AG20443 (cell line): ENCODE results near the gene TRIM41.
"Not testable (repeated sequence)": the region's sequence is repeated elsewhere in the genome, so short reads cannot be mapped to it uniquely, and the experiment has no call there.

ENCODE experiments used
- DNase-seq: peaks from one replicate; pipeline ENCODE4 v3.0.0; 2012; ENCODE audit warnings: low spot score, mixed read lengths

TRIM41 gene

DNA sequence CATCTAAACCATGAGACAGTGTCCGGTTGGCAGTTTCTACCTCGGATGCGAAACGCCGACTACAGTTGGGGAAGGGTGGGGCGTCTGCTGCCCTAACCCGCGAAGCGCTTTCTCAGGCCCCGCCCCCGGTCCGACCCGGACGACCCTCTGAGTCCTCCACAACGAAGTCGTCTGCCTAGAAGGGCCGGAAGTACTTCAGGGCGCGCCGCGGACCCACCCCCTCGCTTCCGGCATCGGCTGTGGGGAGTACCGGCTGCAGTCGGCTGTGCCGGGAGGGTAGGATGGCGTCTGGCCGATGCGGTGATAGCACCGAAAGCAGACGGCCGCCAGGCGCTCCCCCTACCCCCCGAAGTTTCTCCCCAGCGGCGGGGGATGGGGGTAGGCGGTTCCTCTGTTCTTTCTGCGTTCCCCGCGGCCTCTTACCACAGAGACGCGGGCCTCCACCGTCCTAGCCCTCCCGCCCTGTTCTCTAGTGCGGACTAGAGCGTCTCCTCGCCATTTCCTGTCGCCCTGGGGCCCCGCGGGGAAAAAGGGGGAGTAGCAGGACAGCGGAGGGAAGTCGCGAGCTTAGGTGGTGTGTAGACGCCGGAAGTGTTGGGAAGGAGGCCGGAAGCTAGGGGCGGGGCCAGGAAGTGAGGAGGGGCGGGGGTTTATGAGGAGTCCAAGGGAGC, at the start of gene TRIM41:
TRIM41 (plus strand) TSS at position 224 of the 671 bp plus-strand sequence. CDS start 719 bp downstream, outside the sequence.
- peak; percentile 93 for DNase-seq

GRCh38 chr5:181173420-181174342, 49.4 kb upstream of the TRIM41 start:
- DNase-seq, result no peak

DNA sequence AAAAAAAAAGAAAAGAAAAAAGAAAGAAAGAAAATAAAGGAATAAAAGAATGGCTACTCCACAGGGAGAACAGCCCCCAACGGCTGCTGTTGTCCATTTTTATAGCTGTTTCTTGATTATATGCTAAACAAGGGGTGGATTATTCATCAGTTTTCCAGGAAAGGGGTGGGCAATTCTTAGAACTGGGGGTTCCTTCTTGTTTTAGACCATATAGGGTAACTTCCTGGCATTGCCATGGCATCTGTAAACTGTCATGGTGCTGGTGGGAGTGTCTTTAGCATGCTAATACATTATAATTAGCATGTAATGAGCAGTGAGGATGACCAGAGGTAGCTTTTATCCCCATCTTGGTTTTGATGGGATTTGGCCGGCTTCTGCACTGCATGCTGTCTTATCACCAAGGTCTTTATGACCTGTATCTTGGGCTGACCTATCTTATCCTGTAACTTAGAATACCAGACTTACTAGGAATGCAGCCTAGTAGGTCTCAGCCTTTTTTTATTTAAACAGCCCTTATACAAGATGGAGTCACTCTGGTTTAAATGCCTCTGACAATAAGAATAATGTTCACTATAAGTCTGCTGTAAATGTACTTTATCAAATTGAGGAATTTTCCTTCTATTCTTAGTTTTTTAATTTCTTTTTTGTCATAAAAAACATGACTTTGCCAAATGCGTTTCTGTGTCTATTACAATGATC, 46.7 kb upstream of the TRIM41 start:
- DNase-seq, result no peak

DNA sequence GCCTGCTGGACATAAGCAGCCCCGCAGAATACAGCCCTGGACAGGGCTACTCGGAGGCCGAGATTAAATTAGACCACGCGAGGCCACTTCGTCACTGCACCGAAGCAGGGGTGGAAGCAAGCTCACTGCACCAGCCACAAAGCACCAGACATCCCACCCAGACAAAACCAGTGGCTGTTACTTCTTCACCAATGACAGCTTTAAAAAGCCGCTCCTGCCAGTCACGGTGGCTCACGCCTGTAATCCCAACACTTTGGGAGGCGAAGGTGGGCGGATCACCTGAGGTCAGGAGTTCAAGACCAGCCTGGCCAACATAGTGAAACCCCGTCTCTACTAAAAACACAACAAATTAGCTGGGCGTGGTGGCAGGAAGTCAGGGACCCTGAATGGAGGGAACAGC, 45.5 kb upstream of the TRIM41 start:
- DNase-seq, result not testable (repeated sequence)

GRCh38 chr5:181181650-181182565, 41.2 kb upstream of the TRIM41 start:
- peak; percentile 69 for DNase-seq

GRCh38 chr5:181182651-181183050, 40.4 kb upstream of the TRIM41 start:
- DNase-seq, result no peak

GRCh38 chr5:181184845-181185216, 38.2 kb upstream of the TRIM41 start:
- no peak for DNase-seq

DNA sequence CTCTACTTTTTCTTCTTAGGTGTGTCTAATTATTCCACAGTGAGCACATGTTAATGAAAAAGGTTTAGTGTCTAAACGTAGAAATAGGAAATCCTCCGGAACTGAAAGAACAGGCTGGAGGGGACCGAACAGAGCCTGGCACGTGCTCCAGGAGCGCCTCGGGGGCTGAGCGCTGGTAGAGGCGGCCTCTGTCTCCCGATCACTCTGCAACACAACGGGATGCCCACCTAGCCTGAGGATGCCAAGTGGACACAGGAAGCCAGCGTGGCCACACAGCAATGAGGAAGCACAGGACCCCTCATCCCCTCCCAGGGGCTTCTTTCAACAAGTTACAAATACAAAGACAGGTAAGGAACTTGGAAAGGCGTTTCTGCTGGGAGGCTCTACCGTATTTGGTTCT, 37.5 kb upstream of the TRIM41 start:
- no peak for DNase-seq

DNA sequence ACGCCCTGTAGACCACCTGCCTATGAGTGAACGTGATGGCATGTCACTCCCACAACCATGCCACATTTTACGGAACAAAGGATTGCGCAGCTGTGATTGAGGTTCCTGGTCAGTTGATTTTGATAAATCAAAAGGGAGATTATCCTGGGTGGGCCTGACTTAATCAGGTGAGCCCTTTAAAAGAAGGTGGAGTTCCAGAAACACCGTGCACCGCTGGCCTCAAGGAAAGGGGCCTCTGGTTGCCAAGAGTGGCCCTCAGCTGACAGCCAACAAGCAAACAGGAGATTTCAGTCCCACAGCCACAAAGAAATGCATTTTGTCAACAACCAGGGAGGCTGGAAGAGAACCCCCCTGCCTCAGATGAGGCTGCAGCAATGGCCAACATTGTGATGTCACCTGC, 37.1 kb upstream of the TRIM41 start:
- no peak for DNase-seq

DNA sequence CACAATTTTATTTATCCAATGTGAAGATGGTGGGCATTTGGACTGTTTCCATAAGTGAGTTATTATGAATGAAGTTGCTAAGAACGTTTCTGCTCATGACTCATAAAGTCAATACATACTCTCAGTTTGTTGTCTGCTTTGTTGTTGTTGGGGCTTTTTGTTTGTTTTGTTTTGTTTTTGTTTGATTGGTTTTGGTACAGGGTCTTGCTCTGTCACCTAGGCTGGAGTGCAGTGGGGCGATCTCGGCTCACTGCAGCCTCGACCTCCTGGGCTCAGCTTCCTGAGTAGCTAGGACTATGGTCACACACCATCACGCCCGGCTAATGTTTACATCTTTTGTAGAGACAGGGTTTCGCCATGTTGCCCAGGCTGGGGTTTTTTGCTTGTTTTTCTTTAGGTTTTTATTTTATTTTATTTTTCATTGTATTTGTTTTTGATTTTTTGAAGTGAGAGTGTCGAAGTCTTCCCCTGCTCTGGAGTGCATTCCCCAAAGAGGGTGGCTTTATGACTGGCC, 36.0 kb upstream of the TRIM41 start:
- no peak for DNase-seq

DNA sequence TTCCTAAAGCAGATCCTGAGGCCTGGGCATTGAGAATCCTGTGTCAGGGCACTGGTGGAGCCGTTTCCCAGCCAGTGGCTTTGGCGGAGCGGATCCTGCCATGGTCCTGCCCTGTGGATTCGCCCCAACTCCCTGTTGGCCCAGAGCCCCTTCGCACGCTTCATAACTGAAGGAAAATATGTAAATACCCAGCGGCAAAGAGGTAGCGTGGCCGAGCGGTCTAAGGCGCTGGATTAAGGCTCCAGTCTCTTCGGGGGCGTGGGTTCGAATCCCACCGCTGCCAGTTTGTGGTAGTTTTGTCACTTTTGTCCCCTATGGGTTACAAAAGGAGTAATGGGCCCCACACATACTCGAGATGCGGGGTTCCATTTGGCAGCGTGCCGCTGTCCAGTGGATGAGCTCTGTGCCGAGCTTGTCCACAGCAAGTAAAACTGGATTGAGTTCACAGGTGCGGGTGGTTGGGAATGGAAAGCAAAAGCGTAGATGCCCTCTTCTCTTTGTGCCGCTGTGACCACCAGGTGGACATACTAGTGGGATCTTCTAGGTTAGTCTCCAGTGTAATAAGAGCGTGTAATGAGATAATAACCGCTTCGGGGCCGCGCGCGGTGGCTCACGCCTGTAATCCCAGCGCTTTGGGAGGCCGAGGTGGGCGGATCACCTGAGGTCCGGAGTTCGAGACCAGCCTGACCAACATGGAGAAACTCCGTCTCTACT, 35.4 kb upstream of the TRIM41 start:
- DNase-seq, result peak; percentile 72

- DNase-seq, result no peak
Measured at GRCh38 chr5:181188700-181189362, 34.2 kb upstream of the TRIM41 start.

GRCh38 chr5:181189363-181189961, 33.6 kb upstream of the TRIM41 start:
- no peak for DNase-seq

DNA sequence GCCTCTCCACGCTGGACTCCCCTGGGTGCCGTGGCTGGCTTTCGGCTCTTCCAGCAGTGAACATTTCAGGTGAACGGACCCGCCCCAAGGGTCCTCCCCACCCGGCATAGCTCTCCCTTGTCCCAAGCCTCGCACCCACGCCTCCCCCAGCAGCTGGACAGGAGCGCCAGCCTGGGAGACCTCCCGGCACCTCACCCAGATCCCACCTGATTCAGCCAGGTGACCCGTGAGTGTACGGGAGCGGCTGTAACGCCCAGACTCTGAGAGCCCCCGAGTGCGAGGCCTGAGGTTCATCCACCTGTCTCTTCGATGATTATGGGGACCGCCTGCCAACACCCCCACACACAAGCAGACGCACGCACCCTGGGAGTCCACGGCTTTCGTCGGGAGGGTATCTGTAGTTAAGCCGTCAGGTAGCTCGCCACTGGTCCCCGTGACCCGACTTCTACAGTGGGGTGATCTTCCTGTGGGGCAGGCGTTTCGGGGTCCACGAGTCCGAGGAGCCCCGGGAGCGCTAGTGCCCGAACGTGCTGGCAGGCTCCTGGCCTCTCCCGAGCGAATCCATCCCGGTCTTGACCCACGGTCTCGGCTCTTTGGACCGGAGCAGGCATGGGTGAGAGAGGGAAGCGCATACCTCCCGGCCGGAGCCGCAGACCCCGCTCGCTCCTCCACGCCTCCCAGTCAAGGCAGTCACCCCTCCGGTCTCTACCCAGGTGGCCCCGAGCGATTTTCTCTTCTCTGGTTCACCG, 32.9 kb upstream of the TRIM41 start:
- no peak for DNase-seq

- no peak for DNase-seq
Measured at GRCh38 chr5:181190711-181191525, 32.2 kb upstream of the TRIM41 start.

GRCh38 chr5:181191526-181192336, 31.4 kb upstream of the TRIM41 start:
- peak; percentile 95 for DNase-seq

GRCh38 chr5:181192337-181193046, 30.6 kb upstream of the TRIM41 start:
- DNase-seq, result no peak
